AG09309 (cell line): ENCODE measurements around the gene LYPD6B.

Experiments used
- DNase-seq: peaks from one replicate; pipeline ENCODE4 v3.0.0-alpha.2; 2010; ENCODE audit warnings: low read depth
- H3K4me3 ChIP-seq: 2 replicates; pipeline ENCODE4 v1.5.1; 2011; ENCODE audit warnings: mild to moderate bottlenecking, low read depth, low read length, moderate library complexity; ENCODE audit not compliant: control insufficient read depth
- TF ChIP-seq, protein P1 (sequence below): IDR thresholded peaks from 2 replicates; pipeline ENCODE4 v1.5.1; 2011; ENCODE audit warnings: mild to moderate bottlenecking, low read depth, low read length, inconsistent platforms; ENCODE audit not compliant: insufficient read depth, control insufficient read depth; ENCODE audit errors: missing control alignments

Gene LYPD6B

DNA sequence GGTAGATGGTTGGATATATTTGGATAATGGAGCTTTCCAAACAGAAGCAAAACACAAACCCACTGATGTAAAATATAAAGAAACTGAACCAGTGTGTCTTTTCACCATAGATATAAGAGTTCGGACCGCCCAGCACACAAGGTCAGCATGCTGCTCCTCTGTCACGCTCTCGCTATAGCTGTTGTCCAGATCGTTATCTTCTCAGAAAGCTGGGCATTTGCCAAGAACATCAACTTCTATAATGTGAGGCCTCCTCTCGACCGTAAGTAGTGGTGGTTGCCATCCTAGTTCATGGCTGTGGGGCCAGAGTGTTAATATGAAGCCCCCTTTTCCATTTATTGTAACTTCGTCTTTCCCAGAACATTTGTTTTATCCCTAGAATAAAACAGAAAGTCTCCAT is 166.6 kb downstream of the LYPD6B start:
- no peak overlapping the region for H3K4me3 ChIP-seq
- no peak for DNase-seq
- TF ChIP-seq, protein P1, sequence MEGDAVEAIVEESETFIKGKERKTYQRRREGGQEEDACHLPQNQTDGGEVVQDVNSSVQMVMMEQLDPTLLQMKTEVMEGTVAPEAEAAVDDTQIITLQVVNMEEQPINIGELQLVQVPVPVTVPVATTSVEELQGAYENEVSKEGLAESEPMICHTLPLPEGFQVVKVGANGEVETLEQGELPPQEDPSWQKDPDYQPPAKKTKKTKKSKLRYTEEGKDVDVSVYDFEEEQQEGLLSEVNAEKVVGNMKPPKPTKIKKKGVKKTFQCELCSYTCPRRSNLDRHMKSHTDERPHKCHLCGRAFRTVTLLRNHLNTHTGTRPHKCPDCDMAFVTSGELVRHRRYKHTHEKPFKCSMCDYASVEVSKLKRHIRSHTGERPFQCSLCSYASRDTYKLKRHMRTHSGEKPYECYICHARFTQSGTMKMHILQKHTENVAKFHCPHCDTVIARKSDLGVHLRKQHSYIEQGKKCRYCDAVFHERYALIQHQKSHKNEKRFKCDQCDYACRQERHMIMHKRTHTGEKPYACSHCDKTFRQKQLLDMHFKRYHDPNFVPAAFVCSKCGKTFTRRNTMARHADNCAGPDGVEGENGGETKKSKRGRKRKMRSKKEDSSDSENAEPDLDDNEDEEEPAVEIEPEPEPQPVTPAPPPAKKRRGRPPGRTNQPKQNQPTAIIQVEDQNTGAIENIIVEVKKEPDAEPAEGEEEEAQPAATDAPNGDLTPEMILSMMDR, result no peak

DNA sequence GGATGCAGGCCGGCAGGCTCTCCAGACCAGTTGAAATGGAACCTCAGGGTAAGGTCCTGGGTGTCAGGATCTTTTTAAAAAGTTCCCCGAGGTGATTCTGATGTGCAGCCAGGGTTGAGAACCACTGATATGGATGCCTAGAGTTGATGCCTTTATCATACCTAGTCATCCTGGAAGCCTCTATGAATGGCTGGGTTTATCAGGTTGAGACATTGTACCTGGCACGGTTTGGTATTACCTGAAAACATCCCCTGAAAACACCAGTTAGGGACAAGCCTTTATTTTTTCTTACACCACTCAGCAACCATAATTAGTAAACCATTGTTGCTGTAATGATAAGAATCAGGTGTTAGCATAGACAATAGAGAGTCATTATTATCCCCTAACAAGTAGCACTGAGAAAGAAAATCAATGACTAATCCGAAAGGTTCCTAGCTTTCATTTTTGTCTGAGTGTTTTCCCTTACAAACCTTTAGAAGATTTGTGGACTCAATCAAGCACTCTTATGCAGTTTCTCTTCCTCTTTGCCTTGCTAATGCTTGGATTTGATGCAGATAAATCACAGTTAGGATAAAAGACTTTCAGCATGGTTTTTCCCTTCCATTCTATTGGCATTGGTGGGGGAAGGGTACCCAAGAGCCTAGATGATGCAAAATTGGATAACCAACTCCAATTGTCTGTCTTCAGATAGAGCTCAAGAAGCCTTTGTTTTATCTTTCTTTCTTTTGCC is 175.4 kb downstream of the LYPD6B start:
- TF ChIP-seq, protein P1, result no peak
- DNase-seq, result no peak
- H3K4me3 ChIP-seq, result no peak overlapping the region

DNA sequence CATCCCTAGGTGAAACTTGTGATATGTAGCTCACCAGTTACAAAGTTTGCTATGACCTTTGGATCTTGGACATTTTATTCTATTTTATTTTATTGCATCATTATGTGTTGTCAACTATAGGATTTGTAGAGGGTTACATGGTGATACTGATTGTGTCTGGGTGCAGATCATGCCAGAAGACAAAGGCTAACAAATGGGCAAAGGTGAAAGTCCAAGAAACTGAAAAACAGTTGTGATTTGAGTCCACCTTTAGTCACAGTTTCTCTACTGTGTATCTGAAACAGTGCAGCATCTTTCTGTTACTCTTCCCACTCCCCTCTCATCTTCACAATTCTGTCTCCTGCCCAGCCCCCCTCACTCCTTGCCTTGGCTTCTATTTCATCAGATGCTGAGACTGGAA is 180.0 kb downstream of the LYPD6B start:
- no peak for DNase-seq
- TF ChIP-seq, protein P1, result no peak
- H3K4me3 ChIP-seq, result no peak overlapping the region

DNA sequence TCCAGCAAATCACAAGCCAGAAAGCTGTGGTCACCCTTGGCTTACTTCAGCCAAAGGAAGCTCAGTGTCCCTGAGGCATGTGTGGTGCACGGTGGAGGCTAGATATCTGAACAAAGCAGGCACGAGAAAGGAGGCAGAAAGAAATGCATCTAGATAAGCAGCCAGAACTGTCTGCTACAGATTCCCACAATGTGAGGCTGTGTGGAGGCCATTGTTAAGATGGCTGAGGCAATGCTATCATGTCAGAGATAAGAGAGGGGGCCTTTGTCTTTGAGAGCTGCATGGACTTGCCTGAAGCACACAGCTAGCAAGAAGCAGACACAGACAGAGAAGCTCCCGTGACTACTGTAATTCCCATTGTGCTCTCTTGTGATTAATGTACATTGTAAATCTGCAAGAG is 181.4 kb downstream of the LYPD6B start:
- TF ChIP-seq, protein P1, result no peak
- no peak overlapping the region for H3K4me3 ChIP-seq
- DNase-seq, result no peak

DNA sequence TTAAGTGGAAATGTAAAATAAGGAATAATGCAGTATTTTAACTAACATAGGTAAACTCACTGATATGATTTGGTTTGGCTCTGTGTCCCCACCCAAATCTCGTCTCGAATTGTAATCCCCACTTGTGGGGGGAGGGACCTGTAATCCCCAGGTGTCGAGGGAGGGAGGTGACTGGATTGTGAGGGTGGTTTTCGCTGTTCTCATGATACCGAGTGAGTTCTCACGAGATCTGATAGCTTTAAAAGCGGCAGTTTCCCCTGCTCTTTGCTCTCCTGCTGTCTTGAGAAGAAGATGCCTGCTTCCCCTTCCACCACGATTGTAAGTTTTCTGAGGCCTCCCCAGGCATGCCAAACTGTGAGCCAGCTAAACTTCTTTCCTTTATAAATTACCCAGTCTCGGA is 182.5 kb downstream of the LYPD6B start:
- no peak overlapping the region for H3K4me3 ChIP-seq
- TF ChIP-seq, protein P1, result no peak
- DNase-seq, result no peak

DNA sequence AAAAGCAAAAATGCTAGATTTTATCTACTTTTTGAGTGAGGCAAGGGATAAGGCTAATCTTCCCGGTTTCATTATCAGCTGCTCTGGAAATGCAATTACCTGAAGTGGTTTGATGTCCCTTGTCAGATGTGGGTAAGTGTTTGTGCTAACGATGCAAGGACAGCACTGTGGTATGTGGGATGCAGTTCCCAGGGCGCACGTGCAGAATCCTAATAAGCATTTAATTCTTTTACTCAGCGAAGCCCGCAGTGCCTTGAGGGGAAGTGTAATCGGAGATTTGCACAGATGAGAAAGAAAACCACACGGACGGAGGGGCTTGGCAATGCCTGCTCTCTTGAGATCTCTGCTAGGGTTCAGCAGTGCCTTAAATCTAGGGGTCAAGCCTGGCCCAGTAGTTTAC is 183.4 kb downstream of the LYPD6B start:
- no peak for DNase-seq
- H3K4me3 ChIP-seq, result no peak overlapping the region
- TF ChIP-seq, protein P1, result no peak
